Measurements from ENCODE around the gene FUT4. TPM values are rescaled to one million over a fixed set of nuclear protein-coding genes. Genes with fewer than 3 reads are reported as not detected.

FUT4 gene
- total and polyA plus RNA-seq, 10 of the 15 experiments (the other 5 are each of a cell fraction or from before 2014, with no cell fraction given), result 0.68 to 9.1 (median 2.3) TPM

GRCh38 chr11:94532211-94532610 lies 11.5 kb upstream of the FUT4 start:
- Histone ChIP-seq H3K4me3 (no peak overlapping the region), H3K4me1 (ENCODE audit: control insufficient read depth, insufficient read depth, low read length) (no peaks in the 10 kb centered on the region), H3K4me2 (ENCODE audit: control insufficient read depth, insufficient read depth) (no peak overlapping the region), H3K79me2 (ENCODE audit: control insufficient read depth, insufficient read depth, low read length) (no peaks in the 10 kb centered on the region), H2AFZ (ENCODE audit: control insufficient read depth, low read depth, low read length) (no peak overlapping the region), H3K9ac (ENCODE audit: control insufficient read depth, insufficient read depth, low read length) (no peak overlapping the region), H3K9me3 (replicated peaks; ENCODE audit: control insufficient read depth, insufficient read depth, low read length) (no peaks in the 10 kb centered on the region), H3K36me3 (ENCODE audit: control insufficient read depth in 2 of 2, insufficient read depth in 2 of 2, low read length in 1 of 2) (no peaks in the 10 kb centered on the region), H3K27me3 (replicated peaks in 1 of 2; ENCODE audit: control insufficient read depth in 2 of 2, insufficient read depth in 2 of 2, low read length in 1 of 2) (no peaks in the 10 kb centered on the region), H4K20me1 (ENCODE audit: control insufficient read depth, insufficient read depth) (no peaks in the 10 kb centered on the region), H3K27ac (ENCODE audit: control insufficient read depth, insufficient read depth) (no peak overlapping the region)
- no peak for FAIRE-seq
- intact Hi-C loops (cut with micrococcal nuclease; ENCODE audit: unreplicated experiment), result no loop called here
- no peak for ATAC-seq
- POLR2A ChIA-PET, result no interaction called here
- no TSS peak for BruUV-seq (replicated peaks)
- no peak for DNase-seq (ENCODE audit: low read depth, low spot score)
- RAD21 ChIA-PET (ENCODE audit: unreplicated experiment), result no interaction called here
- 64% methylated on average over 3 of the region's 3 CpGs for WGBS (ENCODE audit: insufficient coverage, insufficient replicate concordance, low lambda C conversion rate, missing lambda C conversion rate)
- in situ Hi-C loops (cut with MboI), result no loop called here
- TF ChIP-seq, protein P1, sequence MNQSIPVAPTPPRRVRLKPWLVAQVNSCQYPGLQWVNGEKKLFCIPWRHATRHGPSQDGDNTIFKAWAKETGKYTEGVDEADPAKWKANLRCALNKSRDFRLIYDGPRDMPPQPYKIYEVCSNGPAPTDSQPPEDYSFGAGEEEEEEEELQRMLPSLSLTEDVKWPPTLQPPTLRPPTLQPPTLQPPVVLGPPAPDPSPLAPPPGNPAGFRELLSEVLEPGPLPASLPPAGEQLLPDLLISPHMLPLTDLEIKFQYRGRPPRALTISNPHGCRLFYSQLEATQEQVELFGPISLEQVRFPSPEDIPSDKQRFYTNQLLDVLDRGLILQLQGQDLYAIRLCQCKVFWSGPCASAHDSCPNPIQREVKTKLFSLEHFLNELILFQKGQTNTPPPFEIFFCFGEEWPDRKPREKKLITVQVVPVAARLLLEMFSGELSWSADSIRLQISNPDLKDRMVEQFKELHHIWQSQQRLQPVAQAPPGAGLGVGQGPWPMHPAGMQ (IDR thresholded peaks at IDR 0.05; ENCODE audit: borderline replicate concordance), result no peak
- TF ChIP-seq RB1 (IDR thresholded peaks at IDR 0.05; ENCODE audit: borderline replicate concordance), result no peak
- TF ChIP-seq SIX5 (IDR thresholded peaks at IDR 0.05; ENCODE audit: low read depth, low read length, severe bottlenecking), result no peak
- TF ChIP-seq HSF1 (IDR thresholded peaks at IDR 0.05; ENCODE audit: low read depth, low read length), result no peak
- TF ChIP-seq NFYB (IDR thresholded peaks at IDR 0.05; ENCODE audit: insufficient read depth, low read depth, low read length), result no peak
- TF ChIP-seq CBX5 (IDR thresholded peaks at IDR 0.05; ENCODE audit: low read depth), result no peak
- TF ChIP-seq JUNB (IDR thresholded peaks at IDR 0.05), result no peak
- SMC1A ChIA-PET (ENCODE audit: uncharacterized antibody, unreplicated experiment), result interaction anchor here (0.9 to 3.1 kb wide), 2 partner anchors 15 to 71 kb away, joined by 3 to 21 read pairs; no protein-coding TSS in a partner anchor
- CTCF ChIA-PET, result interaction anchor here (0.7 to 3.0 kb wide), 5 partner anchors 10 to 70 kb away, joined by 3 to 13 read pairs (median 4); partner anchors contain the start of gene C11orf97
